Karpas-422 (cell line): Measurements from ENCODE around the gene TFPI. TPM values are rescaled to one million over a fixed set of nuclear protein-coding genes. Genes with fewer than 3 reads are reported as not detected.
"Not testable (repeated sequence)": the region's sequence is repeated elsewhere in the genome, so short reads cannot be mapped to it uniquely, and the experiment has no call there.

Experiments used
- DNase-seq: peaks from one replicate; pipeline ENCODE4 v3.0.0-alpha.2; 2015
- H2AFZ ChIP-seq: fragments of 200-600 bp; sonication (generic); 2 replicates; pipeline ENCODE4 v1.6.1; 2014; ENCODE audit warnings: antibody characterized with exemption, low read length, mixed read lengths
- H3K27ac ChIP-seq: fragments of 200-600 bp; sonication (generic); 2 replicates; pipeline ENCODE4 v1.5.1; 2014; ENCODE audit warnings: mild to moderate bottlenecking, low read length, moderate library complexity
- H3K27me3 ChIP-seq: fragments of 200-600 bp; sonication (generic); 2 replicates; pipeline ENCODE4 v1.6.1; 2014; ENCODE audit warnings: low read length, mixed read lengths
- H3K36me3 ChIP-seq: fragments of 200-600 bp; sonication (generic); 2 replicates; pipeline ENCODE4 v1.6.1; 2014; ENCODE audit warnings: low read length, mixed read lengths; ENCODE audit not compliant: insufficient read depth
- H3K4me1 ChIP-seq: fragments of 200-600 bp; sonication (generic); 2 replicates; pipeline ENCODE4 v1.6.1; 2014; ENCODE audit warnings: mild to moderate bottlenecking, low read length, mixed read lengths
- H3K4me2 ChIP-seq: fragments of 200-600 bp; sonication (generic); 2 replicates; pipeline ENCODE4 v1.6.1; 2014; ENCODE audit warnings: low read length, low read depth, mild to moderate bottlenecking; ENCODE audit not compliant: poor library complexity, severe bottlenecking
- H3K4me3 ChIP-seq: fragments of 200-600 bp; sonication (generic); 2 replicates; pipeline ENCODE4 v1.5.1; 2014; ENCODE audit warnings: mild to moderate bottlenecking, antibody characterized with exemption, low read length, mixed read lengths
- H3K79me2 ChIP-seq: fragments of 200-600 bp; sonication (generic); 2 replicates; pipeline ENCODE4 v1.6.1; 2014; ENCODE audit warnings: mild to moderate bottlenecking, low read length, mixed read lengths
- H3K9ac ChIP-seq: fragments of 200-600 bp; sonication (generic); 2 replicates; pipeline ENCODE4 v1.6.0; 2014; ENCODE audit warnings: low read length
- H3K9me2 ChIP-seq: fragments of 200-600 bp; sonication (generic), shearing (Covaris generic); replicated peaks from 2 replicates; pipeline ENCODE4 v1.6.0; 2014; ENCODE audit warnings: mild to moderate bottlenecking, low read length, moderate library complexity; ENCODE audit not compliant: insufficient read depth
- H3K9me3 ChIP-seq: fragments of 300-700, 200-600 bp; sonication (generic); 2 replicates; pipeline ENCODE4 v1.6.1; 2014; ENCODE audit warnings: low read length, mixed read lengths
- H4K20me1 ChIP-seq: fragments of 200-600 bp; sonication (generic); 2 replicates; pipeline ENCODE4 v1.6.1; 2014; ENCODE audit warnings: mild to moderate bottlenecking, antibody characterized with exemption, low read length, low read depth; ENCODE audit not compliant: insufficient read depth
- total RNA-seq: library from RNA; depleted of rRNA; stranded (reverse); fragments of >200 nt; shearing (Covaris generic); gene quantifications from 2 replicates; pipeline ENCODE4 v1.2.3, GENCODE V29; 2014; ENCODE audit warnings: low replicate concordance

TFPI gene
- total RNA-seq, 1 experiment from 2014 or later: not detected

GRCh38 chr2:187577310-187577709 is 23.1 kb upstream of the TFPI start:
- H3K27ac ChIP-seq: no peak overlapping the region

GRCh38 chr2:187576906-187577305 is 22.7 kb upstream of the TFPI start:
- Histone ChIP-seq H3K9me3 (no peaks in the 10 kb centered on the region; the same call in 1 of the 2 replicates), H2AFZ (no peak overlapping the region), H3K79me2 (no peaks in the 10 kb centered on the region), H3K4me2 (no peak overlapping the region), H3K27me3 (no peaks in the 10 kb centered on the region), H3K27ac (no peak overlapping the region), H3K9me2 (no peaks in the 10 kb centered on the region), H4K20me1 (no peaks in the 10 kb centered on the region), H3K9ac (no peak overlapping the region), H3K36me3 (no peaks in the 10 kb centered on the region), H3K4me1 (no peaks in the 10 kb centered on the region), H3K4me3 (no peak overlapping the region)
- DNase-seq: no peak

More at GRCh38 chr2:187577310-187577709, 23.1 kb upstream of the TFPI start:
- no peak for DNase-seq
- Histone ChIP-seq H2AFZ (no peak overlapping the region), H3K9me3 (no peaks in the 10 kb centered on the region; the same call in 1 of the 2 replicates), H3K9me2 (no peaks in the 10 kb centered on the region), H3K36me3 (no peaks in the 10 kb centered on the region), H4K20me1 (no peaks in the 10 kb centered on the region), H3K79me2 (no peaks in the 10 kb centered on the region), H3K4me1 (no peaks in the 10 kb centered on the region), H3K27me3 (no peaks in the 10 kb centered on the region), H3K4me3 (no peak overlapping the region), H3K9ac (no peak overlapping the region), H3K4me2 (no peak overlapping the region)

- no peak for DNase-seq
- Histone ChIP-seq H4K20me1 (no peaks in the 10 kb centered on the region), H3K36me3 (no peaks in the 10 kb centered on the region), H3K4me3 (no peak overlapping the region), H3K9me3 (no peaks in the 10 kb centered on the region; the same call in 1 of the 2 replicates), H3K27ac (no peak overlapping the region), H3K9me2 (no peaks in the 10 kb centered on the region), H3K79me2 (no peaks in the 10 kb centered on the region), H3K9ac (no peak overlapping the region), H3K4me2 (no peak overlapping the region), H3K27me3 (no peaks in the 10 kb centered on the region), H3K4me1 (no peaks in the 10 kb centered on the region), H2AFZ (no peak overlapping the region)
These were observed 21.5 kb upstream of the TFPI start for GRCh38 chr2:187575751-187576067.

- no peaks in the 10 kb centered on the region for H3K36me3 ChIP-seq
- H4K20me1 ChIP-seq: no peaks in the 10 kb centered on the region
- H3K4me2 ChIP-seq: no peak overlapping the region
- H2AFZ ChIP-seq: no peak overlapping the region
- H3K9ac ChIP-seq: no peak overlapping the region
- no peaks in the 10 kb centered on the region for H3K9me2 ChIP-seq
- no peaks in the 10 kb centered on the region for H3K4me1 ChIP-seq
- no peak for DNase-seq
- no peak overlapping the region for H3K4me3 ChIP-seq
- H3K27ac ChIP-seq: no peak overlapping the region
- no peaks in the 10 kb centered on the region; the same call in 1 of the 2 replicates for H3K9me3 ChIP-seq
- no peaks in the 10 kb centered on the region for H3K79me2 ChIP-seq
- H3K27me3 ChIP-seq: no peaks in the 10 kb centered on the region
These were observed 20.9 kb upstream of the TFPI start for GRCh38 chr2:187574969-187575750.

GRCh38 chr2:187573722-187574121 is 19.5 kb upstream of the TFPI start:
- no peaks in the 10 kb centered on the region for H4K20me1 ChIP-seq
- no peak overlapping the region for H3K4me3 ChIP-seq
- no peaks in the 10 kb centered on the region for H3K27me3 ChIP-seq
- no peak overlapping the region for H3K4me2 ChIP-seq
- DNase-seq: no peak
- H3K9me2 ChIP-seq: no peaks in the 10 kb centered on the region
- H2AFZ ChIP-seq: no peak overlapping the region
- H3K79me2 ChIP-seq: no peaks in the 10 kb centered on the region
- H3K9me3 ChIP-seq: no peaks in the 10 kb centered on the region; the same call in 1 of the 2 replicates
- no peaks in the 10 kb centered on the region for H3K36me3 ChIP-seq
- no peak overlapping the region for H3K27ac ChIP-seq
- no peak overlapping the region for H3K9ac ChIP-seq
- no peaks in the 10 kb centered on the region for H3K4me1 ChIP-seq

GRCh38 chr2:187571996-187572395 is 17.8 kb upstream of the TFPI start:
- not testable (repeated sequence) for H3K4me1 ChIP-seq, H3K4me3 ChIP-seq, H3K9ac ChIP-seq, H3K27me3 ChIP-seq, H3K36me3 ChIP-seq, H3K4me2 ChIP-seq, H3K27ac ChIP-seq, H3K9me2 ChIP-seq, H3K9me3 ChIP-seq, DNase-seq, H3K79me2 ChIP-seq, H2AFZ ChIP-seq, H4K20me1 ChIP-seq

- H3K27ac ChIP-seq: no peak overlapping the region
- H3K4me1 ChIP-seq: no peaks in the 10 kb centered on the region
- H3K27me3 ChIP-seq: no peaks in the 10 kb centered on the region
- no peak overlapping the region for H3K4me3 ChIP-seq
- H3K9me2 ChIP-seq: no peaks in the 10 kb centered on the region
- no peaks in the 10 kb centered on the region for H3K36me3 ChIP-seq
- H3K9me3 ChIP-seq: no peaks in the 10 kb centered on the region; the same call in 1 of the 2 replicates
- no peak for DNase-seq
- H3K4me2 ChIP-seq: no peak overlapping the region
- no peak overlapping the region for H3K9ac ChIP-seq
- no peaks in the 10 kb centered on the region for H3K79me2 ChIP-seq
- no peak overlapping the region for H2AFZ ChIP-seq
- no peaks in the 10 kb centered on the region for H4K20me1 ChIP-seq
These were observed 15.3 kb upstream of the TFPI start for GRCh38 chr2:187569571-187569970.

- no peak overlapping the region for H3K9ac ChIP-seq
- no peaks in the 10 kb centered on the region for H3K36me3 ChIP-seq
- H3K79me2 ChIP-seq: no peaks in the 10 kb centered on the region
- H3K4me2 ChIP-seq: no peak overlapping the region
- H3K9me2 ChIP-seq: no peaks in the 10 kb centered on the region
- no peaks in the 10 kb centered on the region; the same call in 1 of the 2 replicates for H3K9me3 ChIP-seq
- no peak overlapping the region for H2AFZ ChIP-seq
- H3K4me3 ChIP-seq: no peak overlapping the region
- no peak for DNase-seq
- H3K4me1 ChIP-seq: no peaks in the 10 kb centered on the region
- H3K27ac ChIP-seq: no peak overlapping the region
- H3K27me3 ChIP-seq: no peaks in the 10 kb centered on the region
- no peaks in the 10 kb centered on the region for H4K20me1 ChIP-seq
These were observed 14.8 kb upstream of the TFPI start for GRCh38 chr2:187569042-187569441.
